GM12878 (cell line): Measurements from ENCODE around the gene MYH10. TPM values are rescaled to one million over a fixed set of nuclear protein-coding genes. Genes with fewer than 3 reads are reported as not detected.

Experiments used
- ATAC-seq: fragments of 200-7000 bp; cut with Tn5 transposase; 3 replicates; pipeline ENCODE4 v1.9.1; 2020; ENCODE audit warnings: mild to moderate bottlenecking, moderate library complexity
- BruUV-seq: library from RNA; stranded (reverse); fragments of 400-500 nt; replicated peaks from 2 replicates; lab custom pipeline; 2021; lab: Mats Ljungman, UMichigan
- CTCF ChIA-PET: fragments of 300-600 bp; sonication (Branson Sonifier 250); formaldehyde crosslinking; extraction: SDS; loops from one replicate; lab custom pipeline; 2021; ENCODE audit warnings: inconsistent platforms; lab: Yijun Ruan, JAX
- POLR2A ChIA-PET: fragments of 350-600 bp; formaldehyde crosslinking; extraction: SDS; loops from one replicate; lab custom pipeline; 2021; ENCODE audit warnings: inconsistent platforms; lab: Charles Lee
- RAD21 ChIA-PET: fragments of 300-600 bp; sonication (Branson Sonifier 250); formaldehyde crosslinking; loops from one replicate; lab custom pipeline; 2023; ENCODE audit warnings: antibody characterized with exemption; ENCODE audit not compliant: unreplicated experiment; lab: Charles Lee
- SMC1A ChIA-PET: fragments of 300-600 bp; sonication (Branson Sonifier 250); formaldehyde crosslinking; loops from one replicate; lab custom pipeline; 2023; ENCODE audit not compliant: unreplicated experiment, uncharacterized antibody; lab: Charles Lee
- DNase-seq: peaks from one replicate; pipeline ENCODE4 v3.0.0-alpha.2; 2011; ENCODE audit warnings: low read depth, low spot score
- FAIRE-seq: peaks from 3 replicates; lab custom pipeline; 2011; peaks lifted over from hg19 to GRCh38; lab: Jason Lieb, UNC
- H2AFZ ChIP-seq: 2 replicates; pipeline ENCODE4 v1.6.0; 2011; ENCODE audit warnings: low read depth, low read length, control low read depth; ENCODE audit not compliant: control insufficient read depth
- H3K27ac ChIP-seq: 2 replicates; pipeline ENCODE4 v1.5.1; 2011; ENCODE audit warnings: control low read depth; ENCODE audit not compliant: control insufficient read depth, insufficient read depth
- H3K27me3 ChIP-seq, 2 experiments: replicated peaks in 1 of 2; 2 replicates each; pipeline versions ENCODE4 v1.6.0 to v1.6.1; 2011; ENCODE audit warnings: low read length in 1 of 2; ENCODE audit not compliant: control insufficient read depth in 2 of 2, insufficient read depth in 2 of 2
- H3K36me3 ChIP-seq, 2 experiments: 2 replicates each; pipeline ENCODE4 v1.5.1; 2011; ENCODE audit warnings: low read length in 1 of 2; ENCODE audit not compliant: control insufficient read depth in 2 of 2, insufficient read depth in 2 of 2
- H3K4me1 ChIP-seq: 2 replicates; pipeline ENCODE4 v1.6.1; 2011; ENCODE audit warnings: mild to moderate bottlenecking, low read length, moderate library complexity, mixed read lengths; ENCODE audit not compliant: control insufficient read depth, insufficient read depth
- H3K4me2 ChIP-seq: 2 replicates; pipeline ENCODE4 v1.6.0; 2011; ENCODE audit warnings: control low read depth; ENCODE audit not compliant: control insufficient read depth, insufficient read depth
- H3K4me3 ChIP-seq: fragments of 200-600 bp; sonication (generic); 2 replicates; pipeline ENCODE4 v1.5.1; 2016
- H3K79me2 ChIP-seq: 2 replicates; pipeline ENCODE4 v1.6.0; 2011; ENCODE audit warnings: low read length; ENCODE audit not compliant: control insufficient read depth, insufficient read depth
- H3K9ac ChIP-seq: 2 replicates; pipeline ENCODE4 v1.8.0; 2011; ENCODE audit warnings: low read length, control low read depth, mixed read lengths; ENCODE audit not compliant: control insufficient read depth, insufficient read depth
- H3K9me3 ChIP-seq: replicated peaks from 3 replicates; pipeline ENCODE4 v1.5.1; 2011; ENCODE audit warnings: mild to moderate bottlenecking, low read length; ENCODE audit not compliant: control insufficient read depth, insufficient read depth
- H4K20me1 ChIP-seq: 2 replicates; pipeline ENCODE4 v1.6.0; 2011; ENCODE audit not compliant: control insufficient read depth, insufficient read depth
- E2F4 ChIP-seq: IDR thresholded peaks from 2 replicates; pipeline ENCODE4 v1.6.1; 2012; ENCODE audit warnings: low read depth, low read length, improper control_type of control experiment
- EP300 ChIP-seq, 2 experiments: fragments of 150-350 bp in 1 of 2; IDR thresholded peaks; 2 replicates each; pipeline ENCODE4 v1.6.1; 2011 to 2012; ENCODE audit warnings: low read depth in 2 of 2, low read length in 2 of 2, borderline replicate concordance in 1 of 2, improper control_type of control experiment in 1 of 2, inconsistent platforms in 1 of 2; ENCODE audit not compliant: control insufficient read depth in 1 of 2
- IRF3 ChIP-seq: fragments of 450-650 bp; IDR thresholded peaks from 2 replicates; pipeline ENCODE4 v1.6.1; 2014; ENCODE audit warnings: mild to moderate bottlenecking
- JUNB ChIP-seq: IDR thresholded peaks from 2 replicates; pipeline ENCODE4 v1.6.1; 2016; ENCODE audit warnings: antibody characterized with exemption, mild to moderate bottlenecking
- MEF2B ChIP-seq: fragments of 450-650 bp; IDR thresholded peaks from 2 replicates; pipeline ENCODE4 v1.6.1; 2018; ENCODE audit warnings: mild to moderate bottlenecking, moderate library complexity; ENCODE audit not compliant: partially characterized antibody, poor library complexity, severe bottlenecking
- PAX5 ChIP-seq: IDR thresholded peaks from 2 replicates; pipeline ENCODE4 v1.6.1; 2011; ENCODE audit warnings: low read depth, low read length, borderline replicate concordance
- RB1 ChIP-seq: fragments of 450-650 bp; formaldehyde crosslinking; IDR thresholded peaks from 2 replicates; pipeline ENCODE4 v1.6.1; 2017; ENCODE audit warnings: mild to moderate bottlenecking, borderline replicate concordance
- SIX5 ChIP-seq: IDR thresholded peaks from 2 replicates; pipeline ENCODE4 v1.6.1; 2011; ENCODE audit warnings: mild to moderate bottlenecking, low read depth, low read length, moderate library complexity; ENCODE audit not compliant: severe bottlenecking
- USF1 ChIP-seq: IDR thresholded peaks from 2 replicates; pipeline ENCODE4 v1.6.1; 2011; ENCODE audit warnings: borderline replicate concordance, low read depth, mild to moderate bottlenecking, moderate library complexity, mixed read lengths, low read length; ENCODE audit not compliant: insufficient read depth; ENCODE audit errors: extremely low read length
- WGBS: methylation state at CpG from one replicate; pipeline ENCODE4 v1.1.6; 2016; ENCODE audit warnings: low lambda C conversion rate; ENCODE audit not compliant: insufficient replicate concordance, insufficient coverage; ENCODE audit errors: missing lambda C conversion rate; 5-methylcytosine and 5-hydroxymethylcytosine counted together
- in situ Hi-C: fragments of 300-500 bp; cut with MboI; formaldehyde crosslinking; loops from 9 replicates; pipeline ENCODE4 v1.14.3; 2018; ENCODE audit warnings: mixed read lengths
- intact Hi-C: fragments of 100-400 bp; cut with micrococcal nuclease; formaldehyde crosslinking; loops from one replicate; pipeline ENCODE4 v1.14.2; 2022; ENCODE audit not compliant: unreplicated experiment
- polyA plus RNA-seq, 11 experiments: library from polyadenylated mRNA; depleted of rRNA in 4 of 11; unstranded in 6 of 11; stranded (reverse) in 5 of 11; fragments of >200 nt; fragmentation: Nextera tagmentation in 4 of 11; fragmentation: Illumina TruSeq in 1 of 11; extraction: Ambion mirVana in 4 of 11; extraction: Trizol in 1 of 11; gene quantifications; 1 replicate in 1 of 11; 2 replicates in 10 of 11; pipeline versions ENCODE4 v1.2.1 to v1.2.3, GENCODE V29; 2011 to 2016; ENCODE audit warnings: inconsistent platforms in 2 of 11, missing spikeins in 2 of 11, low read depth in 1 of 11
- total RNA-seq, 4 experiments: library from RNA; depleted of rRNA in 3 of 4; stranded (reverse); fragments of >200 nt in 3 of 4; fragmentation: Illumina TruSeq in 1 of 4; extraction: Trizol in 1 of 4; gene quantifications; 2 replicates each; pipeline versions ENCODE4 v1.2.1 to v1.2.3, GENCODE V29; 2013 to 2021

The MYH10 gene
- total and polyA plus RNA-seq, 10 of the 15 experiments (the other 5 are each of a cell fraction or from before 2014, with no cell fraction given), result 0.33 to 7.1 (median 1.0) TPM

- no peak for DNase-seq
- Histone ChIP-seq H3K79me2 (no peaks in the 10 kb centered on the region), H3K27me3 (no peaks in the 10 kb centered on the region), H2AFZ (no peak overlapping the region), H3K9me3 (no peaks in the 10 kb centered on the region), H4K20me1 (no peaks in the 10 kb centered on the region), H3K27ac (no peak overlapping the region), H3K4me1 (no peaks in the 10 kb centered on the region), H3K36me3 (peaks cover 6 to 19% of the 10 kb centered on the region in 2 experiments), H3K4me2 (no peak overlapping the region), H3K9ac (no peak overlapping the region)
- SMC1A ChIA-PET, result interaction anchor here (0.8 to 1.4 kb wide), 2 partner anchors 15 to 17 kb away, joined by 3 to 4 read pairs; partner anchors contain the start of gene NDEL1
- intact Hi-C loops, result no loop called here
- CTCF ChIA-PET, result interaction anchor here (1.2 kb wide), 1 partner anchor 42 kb away, joined by 3 read pairs; no protein-coding TSS in a partner anchor
- BruUV-seq, result no TSS peak
- POLR2A ChIA-PET, result interaction anchor here (0.9 kb wide), 1 partner anchor 15 kb away, joined by 4 read pairs; no protein-coding TSS in a partner anchor
- WGBS, result 88% methylated on average over 8 of the region's 8 CpGs
- no peak for ATAC-seq
- in situ Hi-C loops, result no loop called here
- FAIRE-seq, result no peak
- TF ChIP-seq EP300 (IDR thresholded peaks at IDR 0.05; ENCODE audit: borderline replicate concordance in 1 of 2, control insufficient read depth in 1 of 2, low read depth in 2 of 2, low read length in 2 of 2) (no peak), MEF2B (no peak), SIX5 (no peak), PAX5 (no peak), IRF3 (no peak), E2F4 (no peak), JUNB (no peak), USF1 (no peak), RB1 (no peak)
- TF ChIP-seq, all 136 proteins: peak for 0
- H3K4me3 ChIP-seq, result no peak overlapping the region
- RAD21 ChIA-PET, result no interaction called here
Measured at GRCh38 chr17:8451933-8452614, 178.5 kb downstream of the MYH10 start.
